ENCODE data around the gene GOLGA8O.
"Not testable (repeated sequence)": the region's sequence is repeated elsewhere in the genome, so short reads cannot be mapped to it uniquely, and the experiment has no call there.

The GOLGA8O gene

GRCh38 chr15:32455534-32455933 lies at the start of gene GOLGA8O:
TSS of gene GOLGA8O (minus strand) at chr15:32455634. CDS start at chr15:32455536, 98 bp downstream.
- not testable (repeated sequence) for DNase-seq

- not testable (repeated sequence) for DNase-seq
Observed at GRCh38 chr15:32504152-32504811, 48.8 kb upstream of the GOLGA8O start.

GRCh38 chr15:32502946-32503345 lies 47.5 kb upstream of the GOLGA8O start:
- not testable (repeated sequence) for DNase-seq

- DNase-seq = not testable (repeated sequence)
Observed at GRCh38 chr15:32492768-32493167, 37.3 kb upstream of the GOLGA8O start.

GRCh38 chr15:32486474-32486873 lies 31.0 kb upstream of the GOLGA8O start:
- DNase-seq = not testable (repeated sequence)

GRCh38 chr15:32483377-32483776 lies 27.9 kb upstream of the GOLGA8O start:
- not testable (repeated sequence) for DNase-seq

GRCh38 chr15:32481683-32482082 lies 26.2 kb upstream of the GOLGA8O start:
- not testable (repeated sequence) for DNase-seq

- DNase-seq = not testable (repeated sequence)
Observed at GRCh38 chr15:32468076-32468475, 12.6 kb upstream of the GOLGA8O start.

- DNase-seq = not testable (repeated sequence)
Observed at GRCh38 chr15:32440445-32440977, 14.9 kb downstream of the GOLGA8O start.

- DNase-seq = not testable (repeated sequence)
Observed at GRCh38 chr15:32434102-32434963, 21.1 kb downstream of the GOLGA8O start.

- DNase-seq = not testable (repeated sequence)
Observed at GRCh38 chr15:32427635-32428034, 27.8 kb downstream of the GOLGA8O start.

GRCh38 chr15:32426511-32426910 lies 28.9 kb downstream of the GOLGA8O start:
- DNase-seq = not testable (repeated sequence)

- not testable (repeated sequence) for DNase-seq
Observed at GRCh38 chr15:32407903-32408302, 47.5 kb downstream of the GOLGA8O start.

- DNase-seq = not testable (repeated sequence)
Observed at GRCh38 chr15:32403192-32403591, 52.2 kb downstream of the GOLGA8O start, which contains the start of gene GOLGA8K. TSS of gene GOLGA8K (minus strand) at chr15:32403292. CDS start at chr15:32403194, 98 bp downstream.

GRCh38 chr15:32396522-32396921 lies 58.9 kb downstream of the GOLGA8O start:
- DNase-seq = not testable (repeated sequence)

Data from cortex of kidney (tissue), 1 donor.